ENCODE measurements around the gene AKAP13. TPM values are rescaled to one million over a fixed set of nuclear protein-coding genes. Genes with fewer than 3 reads are reported as not detected.

AKAP13 gene
- polyA plus RNA-seq, 2 of the 4 experiments (the other 2 are of a cell fraction) = 20.4 to 28.8 TPM

DNA sequence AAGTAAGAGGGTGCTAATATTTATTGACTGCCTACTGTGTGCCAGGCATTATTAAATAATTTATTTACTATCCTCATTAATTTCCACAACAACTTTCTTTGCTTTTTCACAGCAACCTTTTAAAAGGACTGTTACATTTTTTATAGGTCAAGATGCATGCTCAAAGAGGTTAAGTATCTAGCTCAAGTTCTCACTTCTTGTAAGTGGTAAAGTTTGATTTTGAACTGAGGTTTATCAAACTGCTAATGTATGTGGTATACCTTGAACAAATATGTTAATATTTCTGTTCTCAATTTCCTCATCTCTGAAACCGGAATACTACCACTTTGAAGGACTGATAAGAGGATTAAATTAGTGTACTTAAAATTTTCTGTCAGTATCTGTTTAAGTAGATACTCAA is 183.3 kb downstream of the AKAP13 start:
- DNase-seq (ENCODE audit: low read depth in 1 of 2, low spot score in 1 of 2) (no peak), FAIRE-seq (peak; percentile 90), ATAC-seq (no peak)
- H3K4me2 ChIP-seq = peak overlapping the region; percentile 73
- H3K27ac ChIP-seq = peak overlapping the region; percentile 62 to 70; a peak in 5 of 6 replicates
- H3K4me1 ChIP-seq = peaks cover 29% of the 10 kb centered on the region
- no peaks in the 10 kb centered on the region for H3K9me3 ChIP-seq
- no peak for TF ChIP-seq RAD21 (conservative IDR thresholded peaks at IDR 0.05 in 1 of 2, IDR thresholded peaks at IDR 0.05 in 1 of 2)
- TF ChIP-seq FOSB (CRISPR knock-in tag; IDR thresholded peaks at IDR 0.05) = no peak
- no peak for TF ChIP-seq CBX2 (IDR thresholded peaks at IDR 0.05; ENCODE audit: borderline replicate concordance, low read depth)
- TF ChIP-seq RCOR1 (IDR thresholded peaks at IDR 0.05; ENCODE audit: low read depth, low read length) = no peak
- TF ChIP-seq KDM1A (IDR thresholded peaks at IDR 0.05; ENCODE audit: low read depth) = no peak
- TF ChIP-seq, protein P1, sequence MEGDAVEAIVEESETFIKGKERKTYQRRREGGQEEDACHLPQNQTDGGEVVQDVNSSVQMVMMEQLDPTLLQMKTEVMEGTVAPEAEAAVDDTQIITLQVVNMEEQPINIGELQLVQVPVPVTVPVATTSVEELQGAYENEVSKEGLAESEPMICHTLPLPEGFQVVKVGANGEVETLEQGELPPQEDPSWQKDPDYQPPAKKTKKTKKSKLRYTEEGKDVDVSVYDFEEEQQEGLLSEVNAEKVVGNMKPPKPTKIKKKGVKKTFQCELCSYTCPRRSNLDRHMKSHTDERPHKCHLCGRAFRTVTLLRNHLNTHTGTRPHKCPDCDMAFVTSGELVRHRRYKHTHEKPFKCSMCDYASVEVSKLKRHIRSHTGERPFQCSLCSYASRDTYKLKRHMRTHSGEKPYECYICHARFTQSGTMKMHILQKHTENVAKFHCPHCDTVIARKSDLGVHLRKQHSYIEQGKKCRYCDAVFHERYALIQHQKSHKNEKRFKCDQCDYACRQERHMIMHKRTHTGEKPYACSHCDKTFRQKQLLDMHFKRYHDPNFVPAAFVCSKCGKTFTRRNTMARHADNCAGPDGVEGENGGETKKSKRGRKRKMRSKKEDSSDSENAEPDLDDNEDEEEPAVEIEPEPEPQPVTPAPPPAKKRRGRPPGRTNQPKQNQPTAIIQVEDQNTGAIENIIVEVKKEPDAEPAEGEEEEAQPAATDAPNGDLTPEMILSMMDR (IDR thresholded peaks at IDR 0.05) = no peak
- no peak for TF ChIP-seq NR3C1 (IDR thresholded peaks at IDR 0.05)
- TF ChIP-seq, protein P2, sequence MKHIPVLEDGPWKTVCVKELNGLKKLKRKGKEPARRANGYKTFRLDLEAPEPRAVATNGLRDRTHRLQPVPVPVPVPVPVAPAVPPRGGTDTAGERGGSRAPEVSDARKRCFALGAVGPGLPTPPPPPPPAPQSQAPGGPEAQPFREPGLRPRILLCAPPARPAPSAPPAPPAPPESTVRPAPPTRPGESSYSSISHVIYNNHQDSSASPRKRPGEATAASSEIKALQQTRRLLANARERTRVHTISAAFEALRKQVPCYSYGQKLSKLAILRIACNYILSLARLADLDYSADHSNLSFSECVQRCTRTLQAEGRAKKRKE (CRISPR knock-in tag; IDR thresholded peaks at IDR 0.05; ENCODE audit: low read depth) = no peak
- TF ChIP-seq JUNB (IDR thresholded peaks at IDR 0.05) = no peak
- TF ChIP-seq, protein P3, sequence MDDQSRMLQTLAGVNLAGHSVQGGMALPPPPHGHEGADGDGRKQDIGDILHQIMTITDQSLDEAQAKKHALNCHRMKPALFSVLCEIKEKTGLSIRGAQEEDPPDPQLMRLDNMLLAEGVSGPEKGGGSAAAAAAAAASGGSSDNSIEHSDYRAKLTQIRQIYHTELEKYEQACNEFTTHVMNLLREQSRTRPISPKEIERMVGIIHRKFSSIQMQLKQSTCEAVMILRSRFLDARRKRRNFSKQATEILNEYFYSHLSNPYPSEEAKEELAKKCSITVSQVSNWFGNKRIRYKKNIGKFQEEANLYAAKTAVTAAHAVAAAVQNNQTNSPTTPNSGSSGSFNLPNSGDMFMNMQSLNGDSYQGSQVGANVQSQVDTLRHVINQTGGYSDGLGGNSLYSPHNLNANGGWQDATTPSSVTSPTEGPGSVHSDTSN (IDR thresholded peaks at IDR 0.05) = no peak
- TF ChIP-seq EHMT2 (IDR thresholded peaks at IDR 0.05; ENCODE audit: low read depth) = no peak
- 65% methylated on average over 1 of the region's 1 CpG for WGBS (ENCODE audit: missing lambda C conversion rate)
- H3K4me3 ChIP-seq = no peak overlapping the region
- POLR2A ChIA-PET = no interaction called here
- CTCF ChIA-PET = no interaction called here

DNA sequence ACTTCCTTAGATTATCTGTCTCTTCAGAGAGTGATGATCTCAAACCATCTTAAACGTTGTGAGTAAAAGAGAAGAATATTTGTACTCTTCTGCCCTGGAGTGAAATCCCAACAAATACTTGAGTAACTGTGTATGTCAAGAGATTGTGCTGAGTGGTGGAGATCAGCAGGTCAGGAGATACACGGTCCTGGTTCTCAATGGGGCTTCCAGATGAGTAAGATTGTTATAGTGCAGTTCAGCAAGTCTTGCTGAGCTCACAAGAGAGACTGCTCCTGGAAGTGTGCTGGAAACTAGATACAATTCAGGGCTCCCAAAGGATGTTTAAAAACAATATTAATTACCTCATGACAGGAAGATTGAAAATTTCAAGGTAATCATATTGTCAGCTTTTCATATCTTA is 184.3 kb downstream of the AKAP13 start:
- H3K4me2 ChIP-seq = peak overlapping the region; percentile 73; the same call in 1 of the 3 replicates
- ChIA-PET CTCF (no interaction called here), POLR2A (no interaction called here)
- DNase-seq (ENCODE audit: low read depth in 1 of 2, low spot score in 1 of 2) = no peak
- no peak overlapping the region for H3K4me3 ChIP-seq
- H3K4me1 ChIP-seq = peaks cover 29% of the 10 kb centered on the region
- 25% methylated on average over 2 of the region's 2 CpGs for WGBS (ENCODE audit: missing lambda C conversion rate)
- H3K9me3 ChIP-seq = no peaks in the 10 kb centered on the region
- H3K27ac ChIP-seq = peak overlapping the region; percentile 30 to 62; a peak in 4 of 6 replicates
- peak in 1 of 2 experiments; percentile 44; a peak in 2 of 6 replicates for ATAC-seq
- TF ChIP-seq, protein P4, sequence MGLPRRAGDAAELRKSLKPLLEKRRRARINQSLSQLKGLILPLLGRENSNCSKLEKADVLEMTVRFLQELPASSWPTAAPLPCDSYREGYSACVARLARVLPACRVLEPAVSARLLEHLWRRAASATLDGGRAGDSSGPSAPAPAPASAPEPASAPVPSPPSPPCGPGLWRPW (IDR thresholded peaks at IDR 0.05) = no peak
- TF ChIP-seq POLR2A (IDR thresholded peaks at IDR 0.05; ENCODE audit: low read length) = no peak
- TF ChIP-seq MAFK (IDR thresholded peaks at IDR 0.05; ENCODE audit: partially characterized antibody) = peak; percentile 8
- TF ChIP-seq, protein P5, sequence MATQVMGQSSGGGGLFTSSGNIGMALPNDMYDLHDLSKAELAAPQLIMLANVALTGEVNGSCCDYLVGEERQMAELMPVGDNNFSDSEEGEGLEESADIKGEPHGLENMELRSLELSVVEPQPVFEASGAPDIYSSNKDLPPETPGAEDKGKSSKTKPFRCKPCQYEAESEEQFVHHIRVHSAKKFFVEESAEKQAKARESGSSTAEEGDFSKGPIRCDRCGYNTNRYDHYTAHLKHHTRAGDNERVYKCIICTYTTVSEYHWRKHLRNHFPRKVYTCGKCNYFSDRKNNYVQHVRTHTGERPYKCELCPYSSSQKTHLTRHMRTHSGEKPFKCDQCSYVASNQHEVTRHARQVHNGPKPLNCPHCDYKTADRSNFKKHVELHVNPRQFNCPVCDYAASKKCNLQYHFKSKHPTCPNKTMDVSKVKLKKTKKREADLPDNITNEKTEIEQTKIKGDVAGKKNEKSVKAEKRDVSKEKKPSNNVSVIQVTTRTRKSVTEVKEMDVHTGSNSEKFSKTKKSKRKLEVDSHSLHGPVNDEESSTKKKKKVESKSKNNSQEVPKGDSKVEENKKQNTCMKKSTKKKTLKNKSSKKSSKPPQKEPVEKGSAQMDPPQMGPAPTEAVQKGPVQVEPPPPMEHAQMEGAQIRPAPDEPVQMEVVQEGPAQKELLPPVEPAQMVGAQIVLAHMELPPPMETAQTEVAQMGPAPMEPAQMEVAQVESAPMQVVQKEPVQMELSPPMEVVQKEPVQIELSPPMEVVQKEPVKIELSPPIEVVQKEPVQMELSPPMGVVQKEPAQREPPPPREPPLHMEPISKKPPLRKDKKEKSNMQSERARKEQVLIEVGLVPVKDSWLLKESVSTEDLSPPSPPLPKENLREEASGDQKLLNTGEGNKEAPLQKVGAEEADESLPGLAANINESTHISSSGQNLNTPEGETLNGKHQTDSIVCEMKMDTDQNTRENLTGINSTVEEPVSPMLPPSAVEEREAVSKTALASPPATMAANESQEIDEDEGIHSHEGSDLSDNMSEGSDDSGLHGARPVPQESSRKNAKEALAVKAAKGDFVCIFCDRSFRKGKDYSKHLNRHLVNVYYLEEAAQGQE (IDR thresholded peaks at IDR 0.05) = no peak
- TF ChIP-seq KDM1A (IDR thresholded peaks at IDR 0.05; ENCODE audit: low read depth) = no peak
- TF ChIP-seq JUNB (IDR thresholded peaks at IDR 0.05) = no peak
- no peak for FAIRE-seq
